B cell (primary cell): ENCODE results near the gene BCL11A. TPM values are rescaled to one million over a fixed set of nuclear protein-coding genes. Genes with fewer than 3 reads are reported as not detected.

Experiments used
- ATAC-seq: fragments of 200-7000 bp; cut with Tn5 transposase; one replicate; pipeline ENCODE4 v1.10.0; 2021; ENCODE audit warnings: low read depth, mild to moderate bottlenecking, moderate number of reproducible peaks, moderate library complexity
- CTCF ChIA-PET: fragments of 350-600 bp; sonication (Branson Sonifier 250); formaldehyde crosslinking; loops from one replicate; lab custom pipeline; 2021; ENCODE audit warnings: antibody characterized with exemption, inconsistent platforms; lab: Charles Lee
- POLR2A ChIA-PET: fragments of 350-600 bp; sonication (Branson Sonifier 250); formaldehyde crosslinking; loops from one replicate; lab custom pipeline; 2021; ENCODE audit warnings: antibody characterized with exemption; lab: Charles Lee
- DNase-seq: peaks from one replicate; pipeline ENCODE4 v3.0.0; 2013
- H2AFZ ChIP-seq: 2 replicates; pipeline ENCODE4 v1.6.1; 2012; ENCODE audit warnings: mild to moderate bottlenecking, low read depth, low read length; ENCODE audit not compliant: insufficient read depth, poor library complexity, severe bottlenecking
- H3K27ac ChIP-seq, 2 donors: 1 replicate in 1 of 2; 2 replicates in 1 of 2; pipeline ENCODE4 v1.5.1; 2012 to 2013; ENCODE audit warnings: low read length in 2 of 2, mild to moderate bottlenecking in 2 of 2, moderate library complexity in 1 of 2
- H3K27me3 ChIP-seq, 4 experiments: fragments of 200-600 bp in 1 of 4; sonication (generic) in 1 of 4; replicated peaks in 1 of 4; 1 replicate in 2 of 4; 2 replicates in 2 of 4; pipeline versions ENCODE4 v1.6.1 to v1.7.0; 2013 to 2016; ENCODE audit warnings: low read length in 3 of 4, mild to moderate bottlenecking in 2 of 4, mixed read lengths in 1 of 4, moderate library complexity in 1 of 4; ENCODE audit not compliant: insufficient read depth in 4 of 4, control insufficient read depth in 3 of 4; ENCODE audit errors: control extremely low read depth in 1 of 4
- H3K36me3 ChIP-seq, 2 experiments: replicated peaks in 1 of 2; 1 replicate in 1 of 2; 2 replicates in 1 of 2; pipeline versions ENCODE4 v1.6.1 to v1.7.1; 2013; ENCODE audit warnings: low read length in 1 of 2; ENCODE audit not compliant: insufficient read depth in 2 of 2, control insufficient read depth in 1 of 2; ENCODE audit errors: control extremely low read depth in 1 of 2, extremely low read depth in 1 of 2
- H3K4me1 ChIP-seq, 2 donors: fragments of 200-600 bp in 1 of 2; sonication (generic) in 1 of 2; 1 replicate in 1 of 2; 2 replicates in 1 of 2; pipeline versions ENCODE4 v1.5.1 to v1.6.1; 2013 to 2017; ENCODE audit warnings: low read length in 2 of 2; ENCODE audit not compliant: control insufficient read depth in 2 of 2, insufficient read depth in 2 of 2
- H3K4me2 ChIP-seq: replicated peaks from 2 replicates; pipeline ENCODE3; 2012; ENCODE audit warnings: mild to moderate bottlenecking, low read depth, low read length; ENCODE audit not compliant: poor library complexity, severe bottlenecking
- H3K4me3 ChIP-seq, 5 experiments: fragments of 200-600 bp in 1 of 5; sonication (generic) in 1 of 5; 1 replicate in 3 of 5; 2 replicates in 2 of 5; pipeline versions ENCODE4 v1.5.1 to v1.7.0; 2011 to 2016; ENCODE audit warnings: low read length in 4 of 5, mild to moderate bottlenecking in 4 of 5, low read depth in 2 of 5, control low read depth in 1 of 5, moderate library complexity in 1 of 5; ENCODE audit not compliant: insufficient read depth in 1 of 5; ENCODE audit errors: control extremely low read depth in 1 of 5, extremely low read depth in 1 of 5
- H3K79me2 ChIP-seq: fragments of 200-600 bp; sonication (generic); one replicate; pipeline ENCODE4 v1.6.0; 2016; ENCODE audit warnings: low read length; ENCODE audit not compliant: control insufficient read depth, insufficient read depth
- H3K9ac ChIP-seq: fragments of 200-600 bp; sonication (generic); 2 replicates; pipeline ENCODE4 v1.6.1; 2017; ENCODE audit warnings: mild to moderate bottlenecking, low read length, moderate library complexity
- H3K9me3 ChIP-seq, 3 donors: one replicate each; pipeline versions ENCODE4 v1.6.1 to v1.7.1; 2013; ENCODE audit warnings: low read length in 2 of 3; ENCODE audit not compliant: control insufficient read depth in 2 of 3, insufficient read depth in 1 of 3; ENCODE audit errors: control extremely low read depth in 1 of 3
- H4K20me1 ChIP-seq: 2 replicates; pipeline ENCODE4 v1.6.0; 2012; ENCODE audit warnings: mild to moderate bottlenecking, low read length; ENCODE audit not compliant: insufficient read depth, control insufficient read depth, poor library complexity, severe bottlenecking
- H3K27ac Mint-ChIP-seq: one replicate; pipeline ENCODE4 v1.8.0; 2021; ENCODE audit warnings: mixed read lengths
- H3K27me3 Mint-ChIP-seq: one replicate; pipeline ENCODE4 v1.8.0; 2021; ENCODE audit warnings: mixed read lengths
- H3K4me1 Mint-ChIP-seq: one replicate; pipeline ENCODE4 v1.8.0; 2021; ENCODE audit warnings: mixed read lengths
- H3K4me3 Mint-ChIP-seq: one replicate; pipeline ENCODE4 v1.8.0; 2021; ENCODE audit warnings: mixed read lengths
- H3K9me3 Mint-ChIP-seq: one replicate; pipeline ENCODE4 v1.8.0; 2022; ENCODE audit warnings: mixed read lengths; ENCODE audit not compliant: insufficient read depth
- CTCF ChIP-seq: fragments of 200-600 bp; IDR thresholded peaks from one replicate; pipeline ENCODE4 v1.8.0; 2022; ENCODE audit warnings: antibody characterized with exemption, mild to moderate bottlenecking
- EZH2 ChIP-seq: IDR thresholded peaks from 2 replicates; pipeline ENCODE4 v1.6.1; 2012; ENCODE audit warnings: borderline replicate concordance, low read depth, mild to moderate bottlenecking, moderate library complexity, low read length; ENCODE audit not compliant: insufficient read depth, poor library complexity, severe bottlenecking
- WGBS: methylation state at CpG from one replicate; pipeline ENCODE4 v1.1.5; 2013; ENCODE audit warnings: missing lambda C conversion rate; ENCODE audit not compliant: insufficient coverage; 5-methylcytosine and 5-hydroxymethylcytosine counted together
- intact Hi-C: fragments of 100-400 bp; cut with micrococcal nuclease; formaldehyde crosslinking; loops from one replicate; pipeline ENCODE4 v1.10.0; 2022
- polyA plus RNA-seq: library from polyadenylated mRNA; depleted of rRNA; stranded (reverse); fragments of >200 nt; gene quantifications from 2 replicates; pipeline ENCODE4 v1.2.3, GENCODE V29; 2012
- total RNA-seq, 2 donors: library from RNA; stranded (reverse); fragments of 120-200 nt in 1 of 2; gene quantifications; 1 replicate in 1 of 2; 2 replicates in 1 of 2; pipeline versions ENCODE4 v1.2.3 to v1.2.4, GENCODE V29; 2013 to 2022

BCL11A gene
- total and polyA plus RNA-seq, 2 donors (not counting 1 experiment from before 2014, with no cell fraction given) = 81.8 to 383 TPM

DNA sequence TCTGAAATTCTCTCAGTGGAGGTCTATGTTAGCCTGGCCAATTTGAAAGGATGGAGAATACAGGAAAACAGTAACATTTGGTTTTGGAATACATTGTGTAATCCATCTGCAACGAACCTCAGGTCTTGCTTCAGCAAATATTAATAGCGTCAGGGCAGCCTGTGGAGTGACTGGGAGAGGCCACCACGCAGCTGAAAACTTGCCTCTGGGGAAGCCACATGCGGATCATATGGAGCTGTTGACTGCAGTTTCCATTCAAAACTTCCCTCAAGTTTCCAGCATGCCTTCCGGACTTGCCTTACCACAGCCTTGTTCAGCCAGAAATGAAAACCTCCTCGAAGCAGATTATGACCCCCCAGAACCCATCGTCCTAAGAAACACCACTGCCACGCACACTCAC, 25.7 kb downstream of the BCL11A start:
- DNase-seq (no peak), ATAC-seq (no peak)
- TF ChIP-seq CTCF (no peak), EZH2 (no peak)
- WGBS = 85% methylated on average over 8 of the region's 8 CpGs
- peak overlapping the region; percentile 69 for H3K4me2 ChIP-seq
- peak overlapping the region; percentile 13 to 80 for H3K27ac ChIP-seq
- H3K4me3 Mint-ChIP-seq = peak overlapping the region; percentile 20
- peaks cover 89% of the 10 kb centered on the region for H4K20me1 ChIP-seq
- H3K4me1 Mint-ChIP-seq = peaks cover 96% of the 10 kb centered on the region
- CTCF ChIA-PET = interaction anchor here (1.1 to 2.1 kb wide), 5 partner anchors 11 to 31 kb away, joined by 3 to 6 read pairs (median 4); no protein-coding TSS in a partner anchor
- peak overlapping the region; percentile 83 for H3K27ac Mint-ChIP-seq
- no peaks in the 10 kb centered on the region for H3K27me3 Mint-ChIP-seq
- intact Hi-C loops = no loop called here
- no peaks in the 10 kb centered on the region for H3K9me3 ChIP-seq
- H3K27me3 ChIP-seq = no peaks in the 10 kb centered on the region
- no peak overlapping the region for H3K9ac ChIP-seq
- H3K4me3 ChIP-seq = no peak overlapping the region
- peaks cover 0 to 51% of the 10 kb centered on the region in 2 experiments for H3K36me3 ChIP-seq
- peaks cover 96 to 99% of the 10 kb centered on the region in 2 donors for H3K4me1 ChIP-seq
- POLR2A ChIA-PET = interaction anchor here (0.6 to 1.4 kb wide), 5 partner anchors 8 to 44 kb away, joined by 3 to 4 read pairs (median 3); no protein-coding TSS in a partner anchor
- H2AFZ ChIP-seq = no peak overlapping the region
- peaks cover 100% of the 10 kb centered on the region for H3K79me2 ChIP-seq
- no peaks in the 10 kb centered on the region for H3K9me3 Mint-ChIP-seq

DNA sequence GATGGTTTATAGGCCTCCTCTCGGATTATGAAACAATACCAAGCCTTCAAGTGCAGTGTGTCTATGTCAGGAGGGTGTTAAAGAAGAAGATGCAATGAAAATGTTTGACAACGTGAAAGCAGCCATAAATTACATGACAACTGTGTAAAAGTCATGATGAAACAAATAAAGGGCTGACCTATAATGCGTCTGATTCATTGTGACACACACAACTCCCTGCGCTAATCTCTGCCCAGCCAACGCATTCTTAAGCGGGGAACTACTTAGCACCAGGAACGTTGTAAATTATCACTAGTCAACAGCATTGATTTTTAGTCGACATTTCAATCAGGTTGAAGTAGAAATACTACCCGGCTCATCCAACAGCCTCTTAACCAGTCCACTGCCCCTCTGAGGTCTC, 26.8 kb downstream of the BCL11A start:
- no peaks in the 10 kb centered on the region for H3K9me3 ChIP-seq
- CTCF ChIA-PET = interaction anchor here (1.1 to 2.1 kb wide), 6 partner anchors 14 to 29 kb away, joined by 3 to 6 read pairs (median 4); no protein-coding TSS in a partner anchor
- H4K20me1 ChIP-seq = peaks cover 93% of the 10 kb centered on the region
- Mint-ChIP-seq H3K27me3 (no peaks in the 10 kb centered on the region), H3K9me3 (no peaks in the 10 kb centered on the region), H3K27ac (peak overlapping the region; percentile 83), H3K4me3 (peak overlapping the region; percentile 54), H3K4me1 (peaks cover 96% of the 10 kb centered on the region)
- H3K36me3 ChIP-seq = peaks cover 0 to 58% of the 10 kb centered on the region in 2 experiments
- H3K79me2 ChIP-seq = peaks cover 100% of the 10 kb centered on the region
- H3K4me3 ChIP-seq = peak overlapping the region in 1 of 5 experiments; percentile 10
- POLR2A ChIA-PET = interaction anchor here (1.0 to 1.4 kb wide), 4 partner anchors 9 to 43 kb away, joined by 3 to 4 read pairs (median 3); no protein-coding TSS in a partner anchor
- H3K27me3 ChIP-seq = no peaks in the 10 kb centered on the region
- WGBS = 79% methylated on average over 7 of the region's 9 CpGs
- peak overlapping the region in 1 of 2 donors; percentile 80 for H3K27ac ChIP-seq
- intact Hi-C loops = no loop called here
- ATAC-seq = no peak
- peaks cover 96 to 99% of the 10 kb centered on the region in 2 donors for H3K4me1 ChIP-seq
- peak overlapping the region; percentile 69 for H3K4me2 ChIP-seq
- H3K9ac ChIP-seq = peak overlapping the region; percentile 13
- TF ChIP-seq EZH2 (no peak), CTCF (no peak)
- no peak for DNase-seq
- no peak overlapping the region for H2AFZ ChIP-seq
